ENCODE results near the gene CMTM7.

Gene CMTM7

DNA sequence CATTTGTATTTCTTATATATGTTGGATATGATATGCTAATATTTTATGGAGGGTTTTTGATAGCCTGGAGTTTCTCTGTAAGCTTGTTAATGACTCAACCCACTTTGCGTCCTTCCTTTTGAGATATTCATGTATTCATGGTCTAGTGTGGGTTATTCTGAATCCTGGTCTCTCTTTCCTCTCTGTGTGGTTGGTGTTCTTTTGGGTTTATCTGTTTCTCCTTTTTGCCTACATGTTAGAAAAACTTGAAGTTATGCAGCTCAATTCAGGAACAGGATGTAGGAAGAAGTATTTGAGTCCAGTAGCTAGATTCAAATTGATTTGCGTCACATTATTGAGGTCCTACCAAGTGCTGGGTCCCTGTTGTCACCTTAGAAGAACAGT is 28.1 kb downstream of the CMTM7 start:
- no peak for DNase-seq

DNA sequence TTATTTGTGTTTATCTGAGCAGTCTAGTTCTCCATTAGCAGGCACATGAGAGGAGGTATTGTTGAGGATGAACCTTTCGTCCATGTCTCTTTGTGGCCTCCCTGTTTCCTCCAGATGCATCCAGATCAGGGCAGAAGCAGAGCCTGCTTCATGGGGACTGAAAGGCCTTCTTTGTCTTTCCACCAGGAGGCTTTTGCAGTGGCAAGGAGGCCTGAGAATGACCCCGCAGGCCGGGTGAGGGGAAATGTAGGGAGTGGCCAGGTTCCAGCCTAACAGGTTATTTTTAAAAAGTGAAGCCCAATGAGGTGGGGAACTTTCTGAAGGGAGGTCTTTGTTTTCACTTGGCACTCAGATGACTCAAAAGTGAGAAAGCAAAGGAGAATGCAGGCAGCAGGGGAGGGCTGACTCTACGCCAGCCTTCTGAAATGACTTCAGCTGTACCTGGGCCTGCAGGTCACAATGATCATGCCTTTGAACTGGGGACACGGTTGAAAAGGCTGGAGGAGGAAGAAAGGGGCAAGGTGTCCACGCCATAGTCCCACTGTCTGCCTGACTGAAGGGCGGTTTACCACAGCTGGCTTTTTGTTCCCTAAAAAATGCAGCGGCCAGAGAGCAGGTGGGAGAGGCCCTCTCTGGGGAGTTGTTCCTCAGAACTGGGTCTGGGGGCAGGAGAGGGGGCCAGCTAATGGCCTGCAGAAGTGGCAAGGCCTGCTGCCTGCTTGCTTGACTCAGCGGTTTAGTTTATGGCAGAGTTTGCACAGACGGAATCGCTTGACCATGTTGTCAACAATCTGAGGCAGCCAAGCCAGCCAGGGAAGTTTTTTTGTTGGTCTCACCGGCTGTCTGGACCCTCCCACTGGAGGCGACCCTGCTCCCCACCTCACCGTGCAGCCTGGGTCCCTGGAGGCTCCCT is 28.7 kb downstream of the CMTM7 start:
- no peak for DNase-seq

DNA sequence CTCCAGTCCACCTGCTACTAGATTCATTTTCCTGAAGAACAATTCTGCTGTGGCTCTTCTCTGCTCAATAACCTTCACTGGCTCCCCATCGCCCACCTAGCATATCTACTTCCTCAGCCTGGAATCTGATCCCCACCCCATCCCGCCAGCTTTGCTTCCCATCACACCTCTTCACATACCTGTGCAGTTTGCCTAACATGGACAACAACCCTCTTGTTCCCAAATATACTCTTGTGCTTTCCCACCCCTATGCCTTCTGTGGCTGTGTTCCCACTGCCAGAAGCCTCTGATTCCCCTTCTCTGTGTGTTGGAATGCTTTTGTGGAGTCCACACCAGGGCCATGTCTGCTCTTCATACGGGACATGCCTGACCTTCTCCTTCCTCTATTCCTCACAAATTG is 29.5 kb downstream of the CMTM7 start:
- DNase-seq, result no peak

- DNase-seq, result no peak
Measured at GRCh38 chr3:32421991-32422859, 30.6 kb downstream of the CMTM7 start.

DNA sequence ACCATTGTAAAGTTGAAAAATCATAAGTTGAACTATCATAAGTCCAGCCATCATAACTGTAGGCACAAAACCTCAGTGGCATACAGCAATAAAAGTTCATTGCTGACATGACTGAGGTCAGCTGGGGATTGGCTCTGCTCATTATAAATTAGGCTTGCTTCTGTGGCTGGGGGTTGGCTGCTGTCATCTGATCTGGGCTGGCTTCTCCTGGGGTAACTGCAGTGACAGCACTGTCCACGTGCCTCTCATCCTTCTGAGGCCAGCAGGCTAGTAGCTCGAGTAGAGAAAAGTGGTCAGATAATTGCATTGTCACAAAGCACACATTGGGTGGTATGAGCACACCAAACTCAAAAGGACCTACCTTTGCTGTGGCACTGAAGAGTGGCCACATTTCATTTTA is 31.3 kb downstream of the CMTM7 start:
- no peak for DNase-seq

- no peak for DNase-seq
Measured at GRCh38 chr3:32423534-32423933, 31.9 kb downstream of the CMTM7 start.

- DNase-seq, result no peak
Measured at GRCh38 chr3:32423956-32424557, 32.4 kb downstream of the CMTM7 start.

DNA sequence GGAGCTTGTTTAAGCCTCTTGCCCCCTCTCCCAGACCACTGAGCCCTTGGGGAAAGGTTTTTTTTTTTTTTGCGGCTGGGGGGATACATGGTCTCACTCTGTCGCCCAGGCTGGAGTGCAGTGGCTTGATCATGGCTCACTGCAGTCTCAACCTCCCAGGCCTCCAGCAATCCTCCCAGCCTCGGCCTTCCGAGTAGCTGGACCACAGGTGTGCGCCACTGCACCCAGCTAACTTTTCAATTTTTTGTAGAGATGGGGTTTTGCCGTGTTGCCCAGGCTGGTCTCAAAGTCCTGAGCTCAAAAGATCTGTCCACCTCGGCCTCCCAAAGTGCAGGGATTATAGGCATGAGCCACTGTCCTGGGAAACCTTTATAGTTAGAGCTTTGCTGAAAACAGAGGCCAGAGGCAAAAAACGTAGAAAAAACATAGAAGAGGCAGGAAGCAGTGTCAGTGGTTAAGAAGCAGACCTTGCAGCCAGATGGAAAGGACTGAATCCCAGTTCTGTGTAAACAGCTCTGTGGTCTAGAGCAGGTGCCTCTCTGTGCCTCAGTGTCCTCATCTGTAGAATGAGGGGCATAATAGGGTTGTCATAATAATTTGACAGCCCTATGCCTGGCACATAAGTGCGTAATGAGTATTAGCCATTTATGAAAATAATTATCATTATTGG is 33.1 kb downstream of the CMTM7 start:
- DNase-seq, result no peak

GRCh38 chr3:32428092-32429068 is 36.7 kb downstream of the CMTM7 start:
- no peak for DNase-seq

- DNase-seq, result no peak
Measured at GRCh38 chr3:32430900-32431299, 39.2 kb downstream of the CMTM7 start.

DNA sequence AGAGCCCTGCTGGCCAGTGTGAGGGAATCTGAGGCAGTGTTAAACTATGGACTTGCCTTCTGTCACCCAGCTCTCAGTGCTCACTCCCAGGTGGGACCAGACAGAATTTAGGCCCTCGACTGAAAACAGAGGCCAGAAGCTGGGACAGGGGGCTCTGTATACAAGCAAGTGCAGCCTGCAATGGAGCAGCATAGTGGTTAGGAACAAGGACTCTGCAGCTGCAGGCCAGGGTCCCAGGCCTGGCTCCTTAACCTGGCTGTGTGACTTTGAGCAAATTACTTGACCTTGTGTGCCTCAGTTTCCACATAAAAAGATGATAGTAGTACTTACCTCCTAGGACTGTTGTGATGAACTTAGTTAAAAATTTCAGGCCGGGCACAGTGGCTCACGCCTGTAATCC is 39.8 kb downstream of the CMTM7 start:
- DNase-seq, result no peak

DNA sequence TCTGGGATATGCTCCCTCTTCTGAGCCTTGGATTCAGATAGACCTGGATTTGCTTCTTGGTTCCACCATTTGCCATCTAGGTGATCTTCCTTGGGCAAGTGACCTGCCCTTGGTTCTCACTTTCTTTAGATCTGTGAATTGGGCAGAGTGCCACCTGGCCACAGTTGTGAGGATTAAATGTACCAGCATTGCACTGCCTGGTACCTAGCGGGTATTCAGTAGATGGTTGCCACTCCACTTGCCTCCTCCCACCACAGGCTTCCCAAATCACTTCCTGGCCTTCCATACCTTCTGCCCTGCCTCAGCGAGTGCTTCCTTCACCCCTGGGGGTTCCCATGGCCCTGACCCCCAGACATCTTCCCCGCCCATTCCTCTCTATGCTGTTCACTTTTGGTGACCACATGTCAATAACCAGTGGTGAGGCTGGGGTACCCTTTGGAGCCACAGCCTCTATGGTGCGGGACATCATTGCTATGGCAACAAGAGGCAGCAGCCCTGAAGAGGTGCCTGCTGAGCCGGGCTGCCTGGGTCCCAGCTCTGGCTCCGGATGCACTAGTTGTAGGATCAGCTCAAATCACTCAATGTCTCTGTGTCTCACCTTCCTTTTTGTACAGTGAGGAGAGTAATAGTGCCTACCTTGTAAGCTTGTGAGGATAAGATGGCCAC is 40.5 kb downstream of the CMTM7 start:
- no peak for DNase-seq

GRCh38 chr3:32432711-32433530 is 41.3 kb downstream of the CMTM7 start:
- no peak for DNase-seq

GRCh38 chr3:32434206-32434605 is 42.6 kb downstream of the CMTM7 start:
- DNase-seq, result no peak

GRCh38 chr3:32435911-32436815 is 44.5 kb downstream of the CMTM7 start:
- no peak for DNase-seq

- DNase-seq, result no peak
Measured at GRCh38 chr3:32436816-32437189, 45.1 kb downstream of the CMTM7 start.

DNA sequence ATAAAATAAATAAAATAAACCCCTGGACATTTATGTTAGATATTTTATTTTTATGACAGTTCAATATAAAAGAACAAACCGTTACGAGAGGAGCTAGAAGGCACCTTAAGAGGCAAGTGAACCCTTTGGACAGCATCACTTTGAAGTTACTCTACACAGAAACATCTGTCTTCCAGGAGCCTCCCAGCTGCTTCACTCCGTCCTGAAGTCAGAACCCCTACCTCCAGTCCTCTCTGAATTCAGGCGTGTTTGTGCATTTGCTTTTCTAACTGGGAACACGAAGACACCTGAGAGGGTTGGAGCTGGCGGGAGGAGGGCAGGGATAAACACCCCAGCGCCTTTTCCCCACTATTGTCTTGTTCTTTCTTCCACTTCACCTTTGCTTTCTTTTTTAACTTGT is 46.2 kb downstream of the CMTM7 start:
- no peak for DNase-seq

DNA sequence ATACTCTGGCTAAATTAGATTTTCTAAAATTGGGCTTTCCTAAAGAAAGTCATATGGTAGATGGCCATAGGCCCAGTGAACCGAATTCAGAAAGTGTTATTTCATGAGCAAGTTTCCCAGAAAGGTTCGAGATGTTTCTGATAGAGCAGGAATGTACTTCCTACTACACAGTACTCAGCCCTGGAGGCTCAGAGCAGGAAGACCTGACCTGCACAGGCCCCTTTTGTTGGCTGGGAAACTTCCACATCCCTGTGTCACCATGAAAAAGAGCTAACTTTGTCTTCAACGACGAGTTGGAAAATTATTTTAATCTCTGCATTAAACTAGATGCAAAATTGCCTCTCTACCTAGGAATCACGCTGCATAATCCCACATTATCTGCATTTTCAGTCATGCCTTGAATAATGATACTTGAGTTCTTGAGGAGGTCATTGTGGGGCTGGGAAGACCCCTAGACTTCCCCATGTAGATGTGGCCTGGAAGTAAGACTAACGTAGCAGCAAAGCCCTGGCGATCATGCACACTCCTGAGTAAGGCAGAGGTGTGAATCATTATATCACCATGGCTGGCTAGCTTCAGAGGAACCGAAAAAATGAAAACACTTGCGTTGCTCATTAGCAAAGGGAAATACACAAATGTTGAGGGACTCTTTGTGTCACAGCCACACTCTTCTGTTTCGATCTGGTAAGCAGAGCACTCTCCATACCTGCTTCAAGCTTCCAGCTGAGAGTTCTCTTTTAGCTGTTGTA is 47.1 kb downstream of the CMTM7 start:
- DNase-seq, result no peak

Data from NCI-H1048 (cell line).